Fibroblast of villous mesenchyme (primary cell): ENCODE data around the gene RGS19. TPM values are rescaled to one million over a fixed set of nuclear protein-coding genes. Genes with fewer than 3 reads are reported as not detected.

Source experiments
- DNase-seq: peaks from one replicate; pipeline ENCODE4 v3.0.0-alpha.2; 2010; ENCODE audit warnings: low read depth
- H3K4me3 ChIP-seq: 2 replicates; pipeline ENCODE4 v1.5.1; 2011; ENCODE audit warnings: low read depth, mild to moderate bottlenecking, low read length
- CTCF ChIP-seq: IDR thresholded peaks from 2 replicates; pipeline ENCODE4 v1.5.1; 2012; ENCODE audit warnings: low read depth, mild to moderate bottlenecking, low read length; ENCODE audit not compliant: insufficient read depth
- total RNA-seq: library from RNA; depleted of rRNA; stranded (reverse); fragments of >200 nt; gene quantifications from 2 replicates; pipeline ENCODE4 v1.2.3, GENCODE V29; 2012

RGS19 gene
- total RNA-seq, 1 donor = 13.0 TPM

- peak overlapping the region; percentile 56 for H3K4me3 ChIP-seq
- no peak for DNase-seq
- TF ChIP-seq CTCF = no peak
Observed at GRCh38 chr20:64039293-64040160, 39.8 kb downstream of the RGS19 start.

GRCh38 chr20:64038565-64039292, 40.6 kb downstream of the RGS19 start:
- DNase-seq = peak; percentile 79

GRCh38 chr20:64038224-64038564, 41.1 kb downstream of the RGS19 start:
- no peak overlapping the region for H3K4me3 ChIP-seq
- TF ChIP-seq CTCF = no peak
- no peak for DNase-seq

More at GRCh38 chr20:64038565-64039292, 40.6 kb downstream of the RGS19 start:
- TF ChIP-seq CTCF = peak; percentile 72
- H3K4me3 ChIP-seq = peak overlapping the region; percentile 56

GRCh38 chr20:64037498-64038213, 41.7 kb downstream of the RGS19 start:
- no peak overlapping the region for H3K4me3 ChIP-seq
- no peak for TF ChIP-seq CTCF

GRCh38 chr20:64037199-64037497, 42.2 kb downstream of the RGS19 start:
- H3K4me3 ChIP-seq = no peak overlapping the region
- TF ChIP-seq CTCF = no peak
- DNase-seq = no peak

More at GRCh38 chr20:64037498-64038213, 41.7 kb downstream of the RGS19 start:
- DNase-seq = no peak

- no peak for TF ChIP-seq CTCF
- DNase-seq = no peak
- H3K4me3 ChIP-seq = no peak overlapping the region
Observed at GRCh38 chr20:64036346-64037198, 42.7 kb downstream of the RGS19 start.
